NCI-H146 treated with DMSO at 0.1 percent for 48 hours (cell line): ENCODE measurements around the gene TALDO1.
A peak's percentile ranks its signal among the peaks of the same experiment; 100 is the strongest.
"Not testable (repeated sequence)": the region's sequence is repeated elsewhere in the genome, so short reads cannot be mapped to it uniquely, and the experiment has no call there.

ENCODE experiments used
- DNase-seq: peaks from one replicate; lab custom pipeline; 2025; ENCODE audit not compliant: unreplicated experiment; lab: John Stamatoyannopoulos, UW

Gene TALDO1

GRCh38 chr11:733072-733471 lies 14.2 kb upstream of the TALDO1 start:
- DNase-seq = no peak

DNA sequence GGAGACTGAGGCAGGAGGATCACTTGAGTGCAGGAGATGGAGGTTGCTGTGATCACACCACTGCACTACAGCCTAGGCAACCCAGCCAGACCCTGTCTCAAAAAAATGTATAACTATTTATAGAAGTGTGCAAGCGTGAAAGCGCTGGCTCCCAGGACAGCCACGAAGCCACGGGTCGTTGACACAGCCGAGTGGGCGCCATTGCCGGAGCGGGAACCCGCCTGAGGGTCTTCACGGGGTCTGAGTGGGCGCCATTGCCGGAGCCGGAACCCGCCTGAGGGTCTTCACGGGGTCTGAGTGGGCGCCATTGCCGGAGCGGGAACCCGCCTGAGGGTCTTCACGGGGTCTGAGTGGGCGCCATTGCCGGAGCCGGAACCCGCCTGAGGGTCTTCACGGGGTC lies 12.7 kb upstream of the TALDO1 start:
- not testable (repeated sequence) for DNase-seq

GRCh38 chr11:737366-737765 lies 9.9 kb upstream of the TALDO1 start:
- no peak for DNase-seq

DNA sequence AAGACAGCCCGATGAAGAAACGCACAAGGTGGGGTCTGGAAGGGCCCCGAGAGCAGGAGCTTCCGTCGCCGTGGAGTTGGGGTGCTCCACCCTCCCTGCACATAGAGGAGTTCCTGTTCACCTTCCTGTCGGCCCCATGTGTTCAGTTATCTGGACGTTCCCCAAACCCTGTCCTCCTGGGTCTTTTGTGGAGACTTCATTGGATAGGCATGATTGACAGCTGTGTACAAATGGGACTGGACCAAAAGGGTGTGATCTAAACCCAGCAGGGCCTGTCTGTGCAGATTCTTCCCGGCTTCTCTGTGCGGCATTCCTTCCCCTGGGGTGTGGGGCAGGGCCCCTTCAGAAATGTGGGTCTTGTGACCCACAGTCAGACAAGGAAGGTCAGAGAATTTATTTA lies 9.4 kb upstream of the TALDO1 start:
- not testable (repeated sequence) for DNase-seq

DNA sequence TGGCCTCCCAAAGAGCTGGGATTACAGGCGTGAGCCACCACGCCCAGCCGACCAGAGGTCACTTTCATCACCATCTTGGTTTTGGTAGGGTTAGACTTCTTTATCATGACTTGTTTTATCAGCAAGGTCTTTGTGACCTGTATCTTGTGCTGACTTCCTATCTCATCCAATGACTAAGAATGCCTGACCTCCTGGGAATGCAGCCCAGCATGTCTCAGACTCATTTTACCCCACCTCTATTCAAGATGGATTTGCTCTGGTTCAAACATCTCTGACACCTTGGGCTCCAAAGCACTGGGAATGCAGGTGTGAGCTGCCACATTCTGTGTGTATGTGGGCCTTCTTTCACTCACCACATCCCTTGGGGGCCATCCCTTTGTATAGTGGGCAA lies 5.1 kb upstream of the TALDO1 start:
- no peak for DNase-seq

DNA sequence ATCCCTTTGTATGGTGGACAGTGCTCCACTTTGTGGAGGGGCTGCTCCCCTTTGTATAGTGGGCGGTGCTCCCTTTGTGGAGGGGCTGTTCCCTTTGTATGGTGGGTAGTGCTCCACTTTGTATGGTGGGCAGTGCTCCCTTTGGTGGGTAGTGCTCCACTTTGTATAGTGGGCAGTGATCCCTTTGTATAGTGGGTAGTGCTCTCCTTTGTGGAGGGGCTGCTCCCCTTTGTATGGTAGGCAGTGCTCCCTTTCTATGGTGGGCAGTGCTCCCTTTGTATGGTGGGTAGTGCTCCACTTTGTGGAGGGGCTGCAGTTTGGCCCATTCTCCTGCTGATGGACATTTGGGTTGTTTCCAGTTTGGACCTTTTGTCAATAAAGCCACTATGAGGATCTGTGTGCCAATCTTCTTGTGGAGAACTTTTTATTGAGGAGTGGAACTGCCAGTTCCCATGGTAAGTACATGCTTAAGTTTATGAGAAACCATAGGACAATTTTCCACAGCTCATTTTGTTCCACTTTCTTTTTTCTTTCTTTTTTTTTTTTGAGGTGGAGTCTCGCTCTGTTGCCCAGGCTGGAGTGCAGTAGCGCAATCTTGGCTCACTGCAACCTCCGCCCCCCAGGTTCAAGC lies 4.6 kb upstream of the TALDO1 start:
- no peak for DNase-seq

GRCh38 chr11:745428-745827 lies 1.8 kb upstream of the TALDO1 start:
- no peak for DNase-seq

DNA sequence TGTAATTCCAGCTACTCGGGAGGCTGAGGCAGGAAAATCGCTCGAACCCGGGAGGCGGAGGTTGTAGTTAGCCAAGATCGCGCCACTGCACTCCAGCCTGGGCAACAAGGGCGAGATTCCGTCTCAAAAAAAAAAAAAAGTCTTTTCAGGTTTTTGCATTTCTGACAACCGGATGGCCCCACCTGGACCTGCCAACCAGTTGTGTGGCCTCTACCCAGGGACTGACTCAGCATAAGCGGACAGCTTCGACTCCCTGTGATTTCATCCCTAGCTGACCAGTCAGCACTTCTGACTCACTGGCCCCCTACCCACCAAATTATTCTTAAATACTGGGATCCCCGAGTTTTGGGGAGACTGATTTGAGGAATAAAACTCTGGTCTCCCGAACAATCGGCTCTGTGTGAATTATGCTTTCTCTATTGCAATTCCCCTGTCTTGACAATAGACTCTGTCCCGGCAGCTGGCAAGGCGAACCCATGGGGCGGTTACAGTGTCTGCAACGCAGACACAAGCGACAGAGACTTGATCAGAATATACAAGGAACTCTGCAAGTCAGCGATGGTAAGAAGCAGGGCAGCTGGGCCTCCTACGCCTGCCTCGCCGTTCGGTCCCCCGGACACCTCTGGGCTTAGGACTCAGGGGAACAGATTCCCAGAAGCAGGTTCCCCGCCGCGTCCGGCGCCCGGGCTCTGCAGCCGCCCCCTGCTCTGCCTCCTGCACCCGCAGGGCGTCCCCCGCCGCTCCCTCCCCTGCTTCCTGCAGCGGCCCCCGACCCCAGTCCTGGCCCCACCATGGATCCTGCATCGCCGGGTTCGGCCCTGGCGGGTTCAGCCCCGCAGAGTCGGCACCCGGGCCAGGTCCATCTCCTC lies 741 bp upstream of the TALDO1 start:
- DNase-seq = peak; percentile 21

- no peak for DNase-seq
These were observed 719 bp downstream of the TALDO1 start for GRCh38 chr11:748007-748359.

DNA sequence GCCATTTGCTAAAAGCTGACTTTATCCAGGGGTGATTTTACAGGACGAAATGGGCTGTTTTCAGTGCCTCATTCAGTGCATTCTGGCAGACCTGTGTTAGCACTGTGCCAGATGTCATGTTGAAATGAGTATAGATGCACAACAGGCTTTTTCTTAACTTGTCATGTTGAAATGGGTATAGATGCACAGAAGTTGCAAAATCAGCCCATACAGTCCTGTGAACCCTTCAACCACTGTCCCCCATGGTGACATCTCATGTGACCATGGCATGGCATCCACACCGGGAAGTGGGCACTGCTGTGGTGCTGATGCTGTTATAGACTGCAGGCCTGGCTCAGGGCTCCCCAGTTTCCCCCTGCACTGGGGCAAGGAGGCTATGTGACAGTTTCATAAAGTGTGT lies 2.5 kb downstream of the TALDO1 start:
- DNase-seq = no peak

DNA sequence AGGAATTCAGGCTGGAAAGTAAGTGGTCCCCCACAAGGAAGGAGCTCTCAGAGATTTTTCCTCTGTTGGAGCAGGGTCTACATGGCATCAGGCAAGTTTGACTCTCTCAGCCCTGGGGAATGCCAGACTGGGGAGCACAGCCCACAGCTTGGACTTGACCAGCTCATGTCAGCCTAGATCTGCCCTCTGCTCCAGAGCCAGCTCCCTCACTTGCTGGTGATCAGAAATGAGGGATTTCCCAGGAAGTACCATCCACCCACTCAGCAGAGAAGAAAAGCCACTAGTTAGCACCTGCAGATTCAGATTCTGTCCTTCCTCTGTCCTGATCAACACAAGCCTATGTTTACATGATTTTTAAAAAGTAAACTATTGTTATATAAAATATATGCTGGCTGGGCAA lies 13.0 kb downstream of the TALDO1 start:
- DNase-seq = no peak

- no peak for DNase-seq
These were observed 14.4 kb downstream of the TALDO1 start for GRCh38 chr11:761526-762108.

DNA sequence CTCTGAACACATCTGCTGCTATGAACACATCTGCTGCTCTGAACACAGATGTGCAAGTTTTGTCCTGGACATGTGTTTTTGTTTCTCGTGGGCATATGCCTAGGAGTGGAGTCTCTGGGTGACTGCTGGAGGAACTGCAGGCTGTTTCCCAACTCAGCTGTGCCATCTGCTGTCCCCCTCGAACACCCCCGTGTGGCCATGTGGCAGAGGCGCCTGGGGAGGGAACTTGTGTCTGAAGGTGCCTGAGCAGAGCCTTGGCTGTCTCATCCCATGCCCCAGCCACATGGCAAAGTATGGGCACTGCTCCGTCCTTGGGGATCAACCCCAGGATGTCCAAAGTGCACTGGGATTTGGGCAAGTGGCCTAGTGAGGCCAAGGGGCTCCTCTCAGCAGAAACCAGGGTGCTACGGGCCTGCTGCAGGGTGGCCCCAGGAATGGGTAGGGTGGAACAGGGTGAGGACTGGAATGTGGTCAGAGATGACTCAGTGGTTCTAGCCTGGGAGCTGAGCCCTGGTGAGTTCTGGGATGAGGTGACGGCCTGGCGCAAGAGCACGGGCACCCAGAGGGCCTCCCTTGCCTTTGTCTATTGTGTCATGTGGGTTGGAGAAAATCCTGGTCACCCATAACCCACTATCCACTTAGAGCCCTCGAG lies 15.3 kb downstream of the TALDO1 start:
- DNase-seq = no peak

- DNase-seq = no peak
These were observed 15.8 kb downstream of the TALDO1 start for GRCh38 chr11:763073-763463.

DNA sequence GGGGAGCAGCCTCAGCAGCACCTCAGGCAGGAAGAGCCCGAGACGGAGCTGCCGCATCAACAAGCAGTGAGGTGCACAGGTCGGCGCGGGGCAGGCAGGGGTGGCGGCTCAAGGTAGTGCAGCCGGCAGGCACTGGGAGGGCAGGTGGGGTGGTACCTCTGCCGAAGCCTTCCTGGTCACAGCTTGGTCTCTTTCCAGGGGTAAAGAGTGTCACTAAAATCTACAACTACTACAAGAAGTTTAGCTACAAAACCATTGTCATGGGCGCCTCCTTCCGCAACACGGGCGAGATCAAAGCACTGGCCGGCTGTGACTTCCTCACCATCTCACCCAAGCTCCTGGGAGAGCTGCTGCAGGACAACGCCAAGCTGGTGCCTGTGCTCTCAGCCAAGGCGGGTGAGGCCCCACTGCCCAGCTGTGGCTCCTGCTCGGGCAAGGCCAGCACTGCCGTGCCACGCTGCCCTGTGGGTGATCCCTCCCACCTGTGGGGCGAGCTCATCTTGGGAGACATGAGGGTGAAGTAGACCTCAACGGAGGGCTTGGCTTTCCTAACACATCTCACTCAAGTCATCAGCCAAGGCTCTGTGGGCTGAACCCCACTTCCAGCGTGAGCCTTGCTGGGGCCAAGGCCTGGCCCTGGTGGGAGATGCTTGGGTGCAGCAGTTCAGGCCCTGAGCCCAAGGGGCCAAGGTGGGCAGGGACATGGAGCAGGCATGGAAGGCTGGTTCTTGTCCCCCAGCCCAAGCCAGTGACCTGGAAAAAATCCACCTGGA lies 16.5 kb downstream of the TALDO1 start:
- DNase-seq = no peak

DNA sequence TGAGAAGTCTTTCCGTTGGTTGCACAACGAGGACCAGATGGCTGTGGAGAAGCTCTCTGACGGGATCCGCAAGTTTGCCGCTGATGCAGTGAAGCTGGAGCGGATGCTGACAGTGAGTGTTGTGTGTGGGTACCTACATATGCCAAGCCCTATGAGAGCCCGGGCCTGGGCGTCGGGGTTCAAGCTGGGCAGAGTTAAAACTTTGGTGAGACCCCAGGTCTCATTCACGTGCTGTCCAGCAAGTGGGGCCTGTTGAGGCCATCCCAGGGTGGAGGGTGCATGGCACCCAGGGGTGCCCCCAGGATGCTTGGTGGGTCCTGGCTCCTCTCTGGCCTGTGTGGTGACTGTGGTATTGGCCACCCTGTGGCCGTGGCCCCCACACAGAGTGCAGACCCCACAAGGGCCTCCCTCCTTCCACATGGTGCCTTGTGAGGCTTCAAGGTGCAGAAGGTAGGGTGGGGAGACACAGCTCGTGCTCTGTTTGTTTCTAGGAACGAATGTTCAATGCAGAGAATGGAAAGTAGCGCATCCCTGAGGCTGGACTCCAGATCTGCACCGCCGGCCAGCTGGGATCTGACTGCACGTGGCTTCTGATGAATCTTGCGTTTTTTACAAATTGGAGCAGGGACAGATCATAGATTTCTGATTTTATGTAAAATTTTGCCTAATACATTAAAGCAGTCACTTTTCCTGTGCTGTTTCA lies 17.2 kb downstream of the TALDO1 start:
- DNase-seq = no peak

GRCh38 chr11:765025-765801 lies 17.9 kb downstream of the TALDO1 start:
- no peak for DNase-seq

- DNase-seq = no peak
These were observed 18.5 kb downstream of the TALDO1 start for GRCh38 chr11:765802-766091.

- no peak for DNase-seq
These were observed 19.1 kb downstream of the TALDO1 start for GRCh38 chr11:766106-766935.
